ENCODE results near the gene KDELR3.

The KDELR3 gene

GRCh38 chr22:38487946-38488345, 20.1 kb downstream of the KDELR3 start:
- Histone ChIP-seq H3K27me3 (ENCODE audit: insufficient read depth, poor library complexity, severe bottlenecking) (no peaks in the 10 kb centered on the region), H3K4me3 (ENCODE audit: severe bottlenecking) (no peak overlapping the region), H3K9me3 (ENCODE audit: severe bottlenecking) (no peaks in the 10 kb centered on the region), H3K36me3 (ENCODE audit: low read depth) (peaks cover 96% of the 10 kb centered on the region), H3K4me1 (ENCODE audit: insufficient read depth, poor library complexity, severe bottlenecking) (no peaks in the 10 kb centered on the region), H3K27ac (ENCODE audit: poor library complexity, severe bottlenecking) (no peak overlapping the region)
- ATAC-seq (ENCODE audit: low read depth), result no peak
- DNase-seq (ENCODE audit: low spot score), result no peak
- TF ChIP-seq, protein P1, sequence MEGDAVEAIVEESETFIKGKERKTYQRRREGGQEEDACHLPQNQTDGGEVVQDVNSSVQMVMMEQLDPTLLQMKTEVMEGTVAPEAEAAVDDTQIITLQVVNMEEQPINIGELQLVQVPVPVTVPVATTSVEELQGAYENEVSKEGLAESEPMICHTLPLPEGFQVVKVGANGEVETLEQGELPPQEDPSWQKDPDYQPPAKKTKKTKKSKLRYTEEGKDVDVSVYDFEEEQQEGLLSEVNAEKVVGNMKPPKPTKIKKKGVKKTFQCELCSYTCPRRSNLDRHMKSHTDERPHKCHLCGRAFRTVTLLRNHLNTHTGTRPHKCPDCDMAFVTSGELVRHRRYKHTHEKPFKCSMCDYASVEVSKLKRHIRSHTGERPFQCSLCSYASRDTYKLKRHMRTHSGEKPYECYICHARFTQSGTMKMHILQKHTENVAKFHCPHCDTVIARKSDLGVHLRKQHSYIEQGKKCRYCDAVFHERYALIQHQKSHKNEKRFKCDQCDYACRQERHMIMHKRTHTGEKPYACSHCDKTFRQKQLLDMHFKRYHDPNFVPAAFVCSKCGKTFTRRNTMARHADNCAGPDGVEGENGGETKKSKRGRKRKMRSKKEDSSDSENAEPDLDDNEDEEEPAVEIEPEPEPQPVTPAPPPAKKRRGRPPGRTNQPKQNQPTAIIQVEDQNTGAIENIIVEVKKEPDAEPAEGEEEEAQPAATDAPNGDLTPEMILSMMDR (IDR thresholded peaks at IDR 0.05; ENCODE audit: poor library complexity, severe bottlenecking), result no peak

- TF ChIP-seq, protein P1 (IDR thresholded peaks at IDR 0.05; ENCODE audit: poor library complexity, severe bottlenecking), result no peak
- DNase-seq (ENCODE audit: low spot score) (no peak), ATAC-seq (ENCODE audit: low read depth) (no peak)
- Histone ChIP-seq H3K36me3 (ENCODE audit: low read depth) (peaks cover 96% of the 10 kb centered on the region), H3K4me3 (ENCODE audit: severe bottlenecking) (no peak overlapping the region), H3K27ac (ENCODE audit: poor library complexity, severe bottlenecking) (no peak overlapping the region), H3K9me3 (ENCODE audit: severe bottlenecking) (no peaks in the 10 kb centered on the region), H3K4me1 (ENCODE audit: insufficient read depth, poor library complexity, severe bottlenecking) (no peaks in the 10 kb centered on the region), H3K27me3 (ENCODE audit: insufficient read depth, poor library complexity, severe bottlenecking) (no peaks in the 10 kb centered on the region)
These were observed 21.2 kb downstream of the KDELR3 start for GRCh38 chr22:38489142-38489541.

DNA sequence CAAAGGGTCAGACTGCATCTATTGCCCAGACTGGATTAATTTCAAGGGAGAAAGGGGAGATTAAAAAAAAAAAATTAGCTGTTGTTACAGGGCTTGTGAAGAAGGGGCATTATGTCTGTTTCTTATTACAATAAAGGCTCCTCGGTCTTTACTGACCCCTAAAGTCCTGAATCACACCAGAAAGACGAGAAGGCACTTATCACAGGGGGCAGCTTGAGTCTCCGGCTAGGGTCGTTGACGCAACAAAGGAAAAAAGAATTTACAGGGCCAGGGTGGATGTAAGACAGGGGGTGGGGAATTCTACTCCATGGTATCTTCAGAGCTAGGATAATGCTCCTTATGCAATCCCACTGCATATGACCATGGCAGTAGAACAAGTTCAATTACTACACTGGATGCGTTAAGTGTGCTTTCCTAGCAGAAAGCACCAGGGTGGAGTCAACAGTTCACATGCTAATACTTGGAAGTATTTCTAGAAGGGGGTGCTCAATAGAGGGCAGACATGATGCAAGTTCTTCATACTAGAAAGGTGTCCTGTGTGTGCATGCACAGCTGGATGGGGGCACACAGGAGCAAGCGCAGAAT, 21.8 kb downstream of the KDELR3 start:
- TF ChIP-seq, protein P1 (IDR thresholded peaks at IDR 0.05; ENCODE audit: poor library complexity, severe bottlenecking), result no peak
- no peak for DNase-seq (ENCODE audit: low spot score)
- no peak overlapping the region for H3K27ac ChIP-seq (ENCODE audit: poor library complexity, severe bottlenecking)

DNA sequence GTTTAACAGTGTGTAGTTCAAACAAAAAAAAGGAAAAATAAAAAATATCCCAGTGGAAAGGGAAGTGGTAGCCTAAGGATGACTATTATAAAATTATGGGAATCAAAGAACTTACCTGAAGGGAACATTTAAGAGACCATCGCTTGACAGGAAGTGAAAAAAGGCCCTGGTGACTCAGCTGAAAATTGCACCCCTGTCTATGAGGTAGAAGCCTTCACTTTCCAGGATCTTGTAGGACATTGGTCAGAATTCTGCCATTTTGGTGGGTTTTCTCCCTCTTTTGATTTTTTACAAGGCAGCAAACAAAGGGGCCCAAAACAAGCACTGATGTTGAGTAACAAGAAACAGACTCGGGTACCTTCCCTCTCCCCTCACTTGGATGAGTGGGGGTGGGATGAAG, 22.6 kb downstream of the KDELR3 start:
- Histone ChIP-seq H3K4me3 (ENCODE audit: severe bottlenecking) (no peak overlapping the region), H3K27me3 (ENCODE audit: insufficient read depth, poor library complexity, severe bottlenecking) (no peaks in the 10 kb centered on the region), H3K4me1 (ENCODE audit: insufficient read depth, poor library complexity, severe bottlenecking) (no peaks in the 10 kb centered on the region), H3K36me3 (ENCODE audit: low read depth) (peaks cover 98% of the 10 kb centered on the region), H3K27ac (ENCODE audit: poor library complexity, severe bottlenecking) (peak overlapping the region; percentile 13), H3K9me3 (ENCODE audit: severe bottlenecking) (no peaks in the 10 kb centered on the region)
- DNase-seq (ENCODE audit: low spot score) (no peak), ATAC-seq (ENCODE audit: low read depth) (0 out of 3 replicates have a peak, but pooled peaks have one; percentile 28)
- TF ChIP-seq, protein P1 (IDR thresholded peaks at IDR 0.05; ENCODE audit: poor library complexity, severe bottlenecking), result no peak

More for the DNA sequence above, 21.8 kb downstream of the KDELR3 start:
- ATAC-seq (ENCODE audit: low read depth), result no peak
- H3K36me3 ChIP-seq (ENCODE audit: low read depth), result peaks cover 96% of the 10 kb centered on the region
- H3K27me3 ChIP-seq (ENCODE audit: insufficient read depth, poor library complexity, severe bottlenecking), result no peaks in the 10 kb centered on the region
- H3K4me3 ChIP-seq (ENCODE audit: severe bottlenecking), result no peak overlapping the region
- H3K4me1 ChIP-seq (ENCODE audit: insufficient read depth, poor library complexity, severe bottlenecking), result no peaks in the 10 kb centered on the region
- H3K9me3 ChIP-seq (ENCODE audit: severe bottlenecking), result no peaks in the 10 kb centered on the region

DNA sequence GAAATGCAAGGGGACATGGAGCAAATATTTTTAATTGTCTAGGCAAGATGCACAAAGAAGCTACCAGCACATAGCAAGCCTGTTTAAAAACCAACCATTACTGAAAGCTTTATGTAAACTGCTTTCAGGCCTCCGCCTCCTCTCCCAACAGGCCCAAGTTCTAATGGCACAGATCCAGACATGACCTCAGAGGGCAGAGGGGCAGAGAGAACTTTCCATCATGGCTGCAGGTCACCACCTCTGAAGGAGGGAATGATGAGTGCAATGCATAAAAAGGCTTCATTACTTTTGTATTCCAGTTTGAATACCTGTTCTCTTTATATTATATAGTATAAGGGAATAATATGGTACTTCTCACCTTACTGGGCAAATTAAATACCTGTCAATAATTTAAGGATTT, 23.0 kb downstream of the KDELR3 start:
- Histone ChIP-seq H3K27me3 (ENCODE audit: insufficient read depth, poor library complexity, severe bottlenecking) (no peaks in the 10 kb centered on the region), H3K27ac (ENCODE audit: poor library complexity, severe bottlenecking) (peak overlapping the region; percentile 13), H3K4me3 (ENCODE audit: severe bottlenecking) (no peak overlapping the region), H3K9me3 (ENCODE audit: severe bottlenecking) (no peaks in the 10 kb centered on the region), H3K36me3 (ENCODE audit: low read depth) (peaks cover 100% of the 10 kb centered on the region), H3K4me1 (ENCODE audit: insufficient read depth, poor library complexity, severe bottlenecking) (no peaks in the 10 kb centered on the region)
- TF ChIP-seq, protein P1 (IDR thresholded peaks at IDR 0.05; ENCODE audit: poor library complexity, severe bottlenecking), result no peak
- DNase-seq (ENCODE audit: low spot score) (no peak), ATAC-seq (ENCODE audit: low read depth) (no peak)
